HG03378 (cell line): ENCODE measurements around the gene HIF3A.
"Not testable (repeated sequence)": the region's sequence is repeated elsewhere in the genome, so short reads cannot be mapped to it uniquely, and the experiment has no call there.

Source experiments
- ATAC-seq: cut with Tn5 transposase; IDR thresholded peaks from one replicate; pipeline ENCODE4 v1.9.1; 2021; ENCODE audit warnings: mild to moderate bottlenecking, moderate library complexity; ENCODE audit not compliant: unreplicated experiment

Gene HIF3A

DNA sequence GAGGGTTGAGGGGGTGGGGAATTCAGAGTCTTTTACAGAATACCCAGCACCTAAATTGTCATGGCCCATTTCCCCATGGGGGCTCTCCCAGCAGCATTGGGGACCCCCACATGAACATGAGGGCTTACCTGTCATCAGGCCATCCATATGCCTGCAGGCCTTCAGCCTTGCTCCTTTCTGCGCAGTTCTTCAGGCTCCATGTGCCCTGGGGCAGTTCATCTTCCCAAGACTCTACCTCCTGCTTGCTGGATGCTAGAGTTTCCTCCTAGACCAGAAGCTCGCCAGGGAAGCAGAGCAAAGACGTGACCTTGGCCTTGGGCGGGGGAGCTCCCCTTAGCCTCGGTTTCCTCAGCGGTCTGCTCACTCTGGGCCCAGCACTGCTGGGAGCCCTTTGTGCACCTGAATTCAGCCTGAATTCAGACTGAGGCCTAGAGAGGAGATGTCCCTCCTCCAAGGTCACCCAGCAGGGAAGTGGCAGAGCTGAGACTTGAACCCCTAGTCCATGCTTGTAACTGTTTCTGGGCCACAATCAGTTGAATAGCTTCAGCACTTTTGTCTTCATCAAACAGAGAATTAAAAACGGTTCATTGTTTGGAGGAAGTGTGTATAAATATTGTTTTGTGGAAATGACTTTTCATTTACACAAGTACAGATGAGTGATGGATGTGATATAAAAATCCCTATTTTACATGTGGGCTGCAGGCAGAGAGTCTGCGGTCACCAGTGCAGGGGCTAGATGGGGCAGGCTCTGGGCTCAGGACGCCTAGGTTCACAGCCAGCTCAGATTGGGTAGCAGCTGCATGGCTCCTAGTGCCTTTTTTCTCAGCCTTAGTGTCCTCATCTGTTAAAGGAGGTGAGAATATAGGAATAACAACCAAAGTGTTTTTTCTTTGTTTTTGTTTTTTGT is 59.6 kb downstream of the HIF3A start:
- no peak for ATAC-seq

GRCh38 chr19:46357846-46358583 is 61.2 kb downstream of the HIF3A start:
- no peak for ATAC-seq

DNA sequence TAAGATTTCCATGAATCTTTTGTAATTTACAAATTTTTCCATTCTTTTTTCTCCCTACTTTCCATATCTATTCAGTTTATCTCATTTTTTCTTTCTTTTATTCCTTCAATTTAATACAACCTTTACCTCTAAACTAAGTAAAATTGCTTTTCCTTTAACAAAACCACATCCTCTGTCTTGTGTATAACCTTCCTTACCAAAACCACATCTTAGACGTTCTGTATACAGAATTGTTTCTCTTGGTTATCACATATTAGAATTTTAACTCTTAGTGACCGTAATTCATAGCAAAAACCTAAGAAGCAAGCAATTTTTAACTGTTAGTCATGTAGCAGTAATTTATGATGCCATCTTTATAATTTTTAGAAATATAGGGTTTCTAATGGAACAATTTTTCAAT is 65.1 kb downstream of the HIF3A start:
- no peak for ATAC-seq

DNA sequence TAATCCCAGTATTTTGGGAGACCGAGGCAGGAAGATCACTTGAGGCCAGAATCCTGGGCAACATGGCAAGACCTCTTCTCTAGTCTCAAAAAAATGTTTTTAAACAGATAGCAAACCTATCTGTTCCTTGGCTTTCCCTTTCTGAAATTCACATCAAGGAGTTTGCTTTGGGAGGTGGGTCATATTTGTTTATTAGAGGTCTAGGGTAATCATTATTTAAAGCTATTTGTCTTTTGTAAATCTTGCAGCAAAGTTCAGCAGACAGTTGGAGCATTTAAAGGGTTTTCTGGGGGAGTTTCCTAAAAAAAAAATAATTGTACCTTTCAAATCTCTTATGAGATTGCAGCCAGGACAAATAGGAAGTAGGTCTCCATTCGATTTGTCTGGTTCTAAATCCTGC is 67.5 kb downstream of the HIF3A start:
- ATAC-seq, result no peak

DNA sequence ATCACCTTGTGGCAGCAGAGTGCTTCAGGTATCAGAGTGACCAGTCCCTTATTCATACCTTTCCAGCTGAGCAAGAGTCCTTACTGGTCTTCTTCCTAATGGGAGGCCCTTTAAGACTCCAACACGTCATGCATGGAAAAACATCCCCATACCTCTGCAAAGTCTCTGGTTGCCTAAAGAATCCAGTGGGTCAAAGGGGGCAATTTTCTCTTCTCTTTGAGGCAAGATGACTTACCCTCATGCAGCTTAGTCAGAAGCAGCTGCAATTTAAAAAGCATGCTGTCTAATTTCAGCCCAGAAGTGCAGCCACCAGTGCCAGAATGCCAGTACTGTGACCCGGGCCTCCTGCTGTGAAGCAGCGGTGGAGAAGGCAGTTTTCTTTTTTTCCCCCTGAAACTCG is 68.7 kb downstream of the HIF3A start:
- no peak for ATAC-seq

- ATAC-seq, result no peak
These were observed 69.9 kb downstream of the HIF3A start for GRCh38 chr19:46366620-46367292.

GRCh38 chr19:46367426-46367825 is 70.6 kb downstream of the HIF3A start:
- no peak for ATAC-seq

- ATAC-seq, result no peak
These were observed 71.3 kb downstream of the HIF3A start for GRCh38 chr19:46368116-46368515.

- ATAC-seq, result no peak
These were observed 73.0 kb downstream of the HIF3A start for GRCh38 chr19:46369817-46370216.

GRCh38 chr19:46371371-46371901 is 74.6 kb downstream of the HIF3A start:
- no peak for ATAC-seq

- no peak for ATAC-seq
These were observed 76.2 kb downstream of the HIF3A start for GRCh38 chr19:46372901-46373490.

DNA sequence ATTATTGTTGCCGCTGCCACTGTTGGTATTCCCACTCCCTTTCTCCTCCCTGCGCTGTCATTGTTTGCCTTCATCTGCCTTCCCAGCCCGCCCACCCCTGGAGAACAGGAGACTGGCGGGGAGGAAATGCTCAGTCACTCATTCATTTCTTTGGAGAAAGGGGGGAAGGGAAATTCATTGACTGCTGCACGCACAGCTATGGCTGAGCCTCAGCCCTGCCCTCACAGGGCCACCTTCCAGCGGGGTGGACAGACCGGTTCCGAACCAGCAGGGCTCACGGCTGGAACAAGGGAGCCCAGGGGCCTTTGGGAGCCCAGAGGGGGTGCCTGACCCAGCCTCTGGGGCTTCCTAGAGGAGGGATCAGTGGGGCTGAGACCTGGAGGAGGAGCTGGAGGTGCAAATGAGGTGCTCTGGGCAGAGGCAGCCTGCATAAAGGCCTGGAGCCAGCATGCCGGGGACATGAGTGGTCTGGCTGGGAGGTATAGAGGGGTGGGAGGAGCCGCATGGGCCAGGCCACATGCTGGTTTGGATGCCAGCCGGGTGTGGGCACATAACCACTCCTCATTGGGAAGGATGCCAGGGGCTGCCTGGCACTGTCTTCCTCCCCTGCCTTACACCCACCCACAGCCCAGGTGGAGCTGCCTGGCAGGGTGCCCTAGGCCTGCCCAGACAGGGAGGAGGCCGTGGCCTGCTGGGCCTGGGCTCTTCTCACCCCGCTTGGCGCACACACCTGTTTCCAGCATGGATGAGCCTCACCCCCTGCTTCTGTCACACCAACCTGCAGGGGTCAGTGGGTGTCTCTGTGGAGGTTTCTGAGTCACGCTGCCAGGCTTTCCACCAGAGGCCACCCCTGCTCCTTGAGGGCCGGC is 76.9 kb downstream of the HIF3A start:
- no peak for ATAC-seq

GRCh38 chr19:46374536-46375475 is 78.0 kb downstream of the HIF3A start:
- ATAC-seq, result no peak

GRCh38 chr19:46375476-46376067 is 78.7 kb downstream of the HIF3A start:
- not testable (repeated sequence) for ATAC-seq

GRCh38 chr19:46376241-46377153 is 79.7 kb downstream of the HIF3A start:
- ATAC-seq, result no peak

DNA sequence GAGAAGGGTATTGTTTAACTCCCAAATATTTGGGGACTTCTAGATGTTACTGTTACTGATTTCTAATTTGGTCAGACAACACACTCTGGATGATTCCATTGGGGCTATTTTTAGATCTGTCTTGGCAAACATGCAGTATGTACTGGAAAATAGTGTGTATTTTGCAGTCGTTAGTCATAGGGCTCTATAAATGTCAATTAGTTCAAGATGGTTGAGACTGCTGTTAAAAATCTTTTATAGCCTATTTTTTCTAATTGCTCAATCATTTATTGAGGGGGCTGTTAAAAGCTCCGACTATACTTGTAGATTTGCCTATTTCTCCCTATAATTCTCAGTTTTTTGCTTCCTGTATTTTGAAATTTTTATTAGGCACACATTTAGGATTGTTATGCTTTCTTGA is 81.4 kb downstream of the HIF3A start:
- ATAC-seq, result no peak

GRCh38 chr19:46380690-46381089 is 83.8 kb downstream of the HIF3A start:
- ATAC-seq, result no peak
